ENCODE data around the gene ADPRHL1.
"Not testable (repeated sequence)": the region's sequence is repeated elsewhere in the genome, so short reads cannot be mapped to it uniquely, and the experiment has no call there.

Gene ADPRHL1

DNA sequence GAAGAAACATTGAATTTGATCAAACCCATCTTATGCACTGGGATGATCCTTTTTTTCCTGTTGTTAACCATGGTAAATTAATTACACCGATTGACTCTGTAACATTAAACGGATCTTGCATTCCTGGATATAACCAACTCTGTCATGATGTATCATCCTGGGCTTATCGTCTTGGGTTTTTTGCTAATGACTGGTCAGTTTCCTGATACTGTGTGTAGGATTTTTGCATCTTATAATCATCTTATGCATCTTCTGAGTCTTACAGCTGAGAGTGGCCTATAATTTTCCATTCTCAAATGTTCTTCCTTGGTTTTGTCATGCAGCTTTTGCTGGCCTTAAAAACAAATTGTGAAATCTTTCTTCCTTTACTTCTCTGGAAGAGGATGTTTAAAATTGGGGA lies 24.4 kb upstream of the ADPRHL1 start:
- Histone ChIP-seq H3K4me1 (ENCODE audit: insufficient read depth, insufficient read length) (no peaks in the 10 kb centered on the region), H3K9me3 (ENCODE audit: insufficient read depth, low read length) (no peaks in the 10 kb centered on the region), H3K36me3 (ENCODE audit: insufficient read depth, insufficient read length, low read length) (peaks cover 70% of the 10 kb centered on the region), H3K9ac (ENCODE audit: insufficient read length, low read depth) (no peak overlapping the region), H3K27me3 (ENCODE audit: insufficient read depth, insufficient read length) (no peaks in the 10 kb centered on the region), H3K4me3 (ENCODE audit: insufficient read length, low read depth) (no peak overlapping the region)
- no peak for DNase-seq (ENCODE audit: low read depth, low spot score)
- no peak for TF ChIP-seq SUZ12 (IDR thresholded peaks at IDR 0.05; ENCODE audit: extremely low read depth, insufficient read depth, insufficient read length)
- no peak for TF ChIP-seq ZNF274 (IDR thresholded peaks at IDR 0.05; ENCODE audit: low read depth, low read length)
- no peak for TF ChIP-seq YY1 (IDR thresholded peaks at IDR 0.05; ENCODE audit: insufficient read depth, insufficient read length)

- no peak overlapping the region for H3K9ac ChIP-seq (ENCODE audit: insufficient read length, low read depth)
- H3K9me3 ChIP-seq (ENCODE audit: insufficient read depth, low read length): no peaks in the 10 kb centered on the region
- no peaks in the 10 kb centered on the region for H3K27me3 ChIP-seq (ENCODE audit: insufficient read depth, insufficient read length)
- DNase-seq (ENCODE audit: low read depth, low spot score): no peak
- H3K4me1 ChIP-seq (ENCODE audit: insufficient read depth, insufficient read length): no peaks in the 10 kb centered on the region
- TF ChIP-seq YY1 (IDR thresholded peaks at IDR 0.05; ENCODE audit: insufficient read depth, insufficient read length): no peak
- TF ChIP-seq SUZ12 (IDR thresholded peaks at IDR 0.05; ENCODE audit: extremely low read depth, insufficient read depth, insufficient read length): no peak
- no peak for TF ChIP-seq ZNF274 (IDR thresholded peaks at IDR 0.05; ENCODE audit: low read depth, low read length)
- no peak overlapping the region for H3K4me3 ChIP-seq (ENCODE audit: insufficient read length, low read depth)
- H3K36me3 ChIP-seq (ENCODE audit: insufficient read depth, insufficient read length, low read length): peaks cover 79% of the 10 kb centered on the region
Measured at GRCh38 chr13:113476811-113477210, 23.5 kb upstream of the ADPRHL1 start.

GRCh38 chr13:113475911-113476310 lies 22.6 kb upstream of the ADPRHL1 start:
- peaks cover 82% of the 10 kb centered on the region for H3K36me3 ChIP-seq (ENCODE audit: insufficient read depth, insufficient read length, low read length)
- no peak overlapping the region for H3K4me3 ChIP-seq (ENCODE audit: insufficient read length, low read depth)
- H3K9me3 ChIP-seq (ENCODE audit: insufficient read depth, low read length): no peaks in the 10 kb centered on the region
- no peaks in the 10 kb centered on the region for H3K4me1 ChIP-seq (ENCODE audit: insufficient read depth, insufficient read length)
- no peak overlapping the region for H3K9ac ChIP-seq (ENCODE audit: insufficient read length, low read depth)
- TF ChIP-seq YY1 (IDR thresholded peaks at IDR 0.05; ENCODE audit: insufficient read depth, insufficient read length): no peak
- no peak for TF ChIP-seq SUZ12 (IDR thresholded peaks at IDR 0.05; ENCODE audit: extremely low read depth, insufficient read depth, insufficient read length)
- DNase-seq (ENCODE audit: low read depth, low spot score): no peak
- no peaks in the 10 kb centered on the region for H3K27me3 ChIP-seq (ENCODE audit: insufficient read depth, insufficient read length)

- Histone ChIP-seq H3K4me1 (ENCODE audit: insufficient read depth, insufficient read length) (no peaks in the 10 kb centered on the region), H3K9me3 (ENCODE audit: insufficient read depth, low read length) (no peaks in the 10 kb centered on the region), H3K27me3 (ENCODE audit: insufficient read depth, insufficient read length) (no peaks in the 10 kb centered on the region), H3K9ac (ENCODE audit: insufficient read length, low read depth) (no peak overlapping the region), H3K4me3 (ENCODE audit: insufficient read length, low read depth) (no peak overlapping the region), H3K36me3 (ENCODE audit: insufficient read depth, insufficient read length, low read length) (peaks cover 80% of the 10 kb centered on the region)
- no peak for TF ChIP-seq ZNF274 (IDR thresholded peaks at IDR 0.05; ENCODE audit: low read depth, low read length)
- no peak for TF ChIP-seq YY1 (IDR thresholded peaks at IDR 0.05; ENCODE audit: insufficient read depth, insufficient read length)
- no peak for TF ChIP-seq SUZ12 (IDR thresholded peaks at IDR 0.05; ENCODE audit: extremely low read depth, insufficient read depth, insufficient read length)
- DNase-seq (ENCODE audit: low read depth, low spot score): no peak
Measured at GRCh38 chr13:113475280-113475679, 22.0 kb upstream of the ADPRHL1 start.

DNA sequence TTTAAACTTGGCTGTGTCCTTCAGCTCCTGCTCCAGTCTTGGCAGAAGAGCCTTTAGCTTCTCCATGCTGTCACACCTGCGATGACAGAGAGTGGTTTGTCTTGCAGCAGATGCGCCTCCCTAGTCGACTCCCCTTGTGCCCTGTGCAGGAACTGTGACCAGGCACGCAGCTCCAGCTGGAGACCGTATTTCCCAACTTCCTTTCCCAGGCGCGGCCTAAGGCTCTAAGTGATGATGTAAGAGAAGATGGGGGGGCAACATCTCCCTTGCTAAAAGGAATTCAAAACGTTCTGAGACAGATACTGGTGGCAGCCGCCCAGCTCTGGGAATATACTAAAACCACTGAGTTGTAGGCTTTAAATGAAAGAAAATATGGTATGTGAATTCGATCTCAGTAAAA lies 20.9 kb upstream of the ADPRHL1 start:
- H3K27me3 ChIP-seq (ENCODE audit: insufficient read depth, insufficient read length): no peaks in the 10 kb centered on the region
- H3K9me3 ChIP-seq (ENCODE audit: insufficient read depth, low read length): no peaks in the 10 kb centered on the region
- TF ChIP-seq YY1 (IDR thresholded peaks at IDR 0.05; ENCODE audit: insufficient read depth, insufficient read length) (no peak), SUZ12 (IDR thresholded peaks at IDR 0.05; ENCODE audit: extremely low read depth, insufficient read depth, insufficient read length) (no peak), ZNF274 (IDR thresholded peaks at IDR 0.05; ENCODE audit: low read depth, low read length) (no peak)
- H3K9ac ChIP-seq (ENCODE audit: insufficient read length, low read depth): no peak overlapping the region
- H3K4me1 ChIP-seq (ENCODE audit: insufficient read depth, insufficient read length): no peaks in the 10 kb centered on the region
- peaks cover 69% of the 10 kb centered on the region for H3K36me3 ChIP-seq (ENCODE audit: insufficient read depth, insufficient read length, low read length)
- H3K4me3 ChIP-seq (ENCODE audit: insufficient read length, low read depth): no peak overlapping the region
- no peak for DNase-seq (ENCODE audit: low read depth, low spot score)

DNA sequence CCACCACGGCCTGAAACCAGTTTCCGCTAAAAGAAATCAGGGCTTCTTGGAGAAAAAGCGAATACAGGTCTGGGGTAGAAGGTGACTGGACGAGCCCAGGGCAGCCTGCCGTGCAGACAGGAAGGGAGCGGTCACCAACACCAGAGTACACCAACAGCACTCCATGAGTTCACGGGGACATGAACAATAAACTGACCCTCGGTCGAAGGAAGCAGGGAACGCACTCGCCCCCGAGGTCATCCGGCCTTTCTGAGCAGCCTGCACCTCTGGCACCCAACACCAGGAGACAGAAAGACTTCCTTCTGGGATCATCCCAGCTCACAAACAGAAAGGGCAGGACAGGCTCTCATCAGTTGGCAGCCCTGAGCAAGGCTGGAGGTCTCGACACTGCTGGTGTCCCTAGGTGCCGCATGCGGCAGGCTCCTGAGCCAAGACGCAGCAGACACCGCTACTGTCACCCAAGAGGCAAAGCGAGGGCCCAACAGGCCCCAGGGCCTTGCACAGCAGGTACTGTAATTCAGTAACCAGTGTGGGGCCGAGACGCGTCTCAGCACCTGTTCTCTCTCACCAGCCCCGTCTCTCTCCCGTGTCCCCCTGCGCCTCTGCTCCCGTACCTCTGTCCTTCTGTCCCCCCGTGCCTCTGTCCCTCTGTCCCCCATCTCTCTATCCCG lies 19.2 kb upstream of the ADPRHL1 start:
- Histone ChIP-seq H3K9me3 (ENCODE audit: insufficient read depth, low read length) (no peaks in the 10 kb centered on the region), H3K9ac (ENCODE audit: insufficient read length, low read depth) (no peak overlapping the region), H3K4me3 (ENCODE audit: insufficient read length, low read depth) (no peak overlapping the region), H3K36me3 (ENCODE audit: insufficient read depth, insufficient read length, low read length) (peaks cover 56% of the 10 kb centered on the region), H3K4me1 (ENCODE audit: insufficient read depth, insufficient read length) (no peaks in the 10 kb centered on the region), H3K27me3 (ENCODE audit: insufficient read depth, insufficient read length) (no peaks in the 10 kb centered on the region)
- no peak for DNase-seq (ENCODE audit: low read depth, low spot score)
- TF ChIP-seq YY1 (IDR thresholded peaks at IDR 0.05; ENCODE audit: insufficient read depth, insufficient read length): no peak
- TF ChIP-seq SUZ12 (IDR thresholded peaks at IDR 0.05; ENCODE audit: extremely low read depth, insufficient read depth, insufficient read length): no peak
- no peak for TF ChIP-seq ZNF274 (IDR thresholded peaks at IDR 0.05; ENCODE audit: low read depth, low read length)

GRCh38 chr13:113471844-113472243 lies 18.6 kb upstream of the ADPRHL1 start:
- Histone ChIP-seq H3K4me3 (ENCODE audit: insufficient read length, low read depth) (no peak overlapping the region), H3K36me3 (ENCODE audit: insufficient read depth, insufficient read length, low read length) (peaks cover 57% of the 10 kb centered on the region), H3K27me3 (ENCODE audit: insufficient read depth, insufficient read length) (no peaks in the 10 kb centered on the region), H3K4me1 (ENCODE audit: insufficient read depth, insufficient read length) (no peaks in the 10 kb centered on the region), H3K9ac (ENCODE audit: insufficient read length, low read depth) (no peak overlapping the region), H3K9me3 (ENCODE audit: insufficient read depth, low read length) (no peaks in the 10 kb centered on the region)
- no peak for DNase-seq (ENCODE audit: low read depth, low spot score)
- TF ChIP-seq ZNF274 (IDR thresholded peaks at IDR 0.05; ENCODE audit: low read depth, low read length) (no peak), SUZ12 (IDR thresholded peaks at IDR 0.05; ENCODE audit: extremely low read depth, insufficient read depth, insufficient read length) (no peak), YY1 (IDR thresholded peaks at IDR 0.05; ENCODE audit: insufficient read depth, insufficient read length) (no peak)

GRCh38 chr13:113470635-113471163 lies 17.4 kb upstream of the ADPRHL1 start:
- DNase-seq (ENCODE audit: low read depth, low spot score); H3K27me3 ChIP-seq (ENCODE audit: insufficient read depth, insufficient read length); H3K4me1 ChIP-seq (ENCODE audit: insufficient read depth, insufficient read length); H3K4me3 ChIP-seq (ENCODE audit: insufficient read length, low read depth); H3K9me3 ChIP-seq (ENCODE audit: insufficient read depth, low read length); H3K9ac ChIP-seq (ENCODE audit: insufficient read length, low read depth): not testable (repeated sequence)
- H3K36me3 ChIP-seq (ENCODE audit: insufficient read depth, insufficient read length, low read length): peaks cover 56% of the 10 kb centered on the region
